ENCODE measurements around the gene SLC27A4. TPM values are rescaled to one million over a fixed set of nuclear protein-coding genes. Genes with fewer than 3 reads are reported as not detected.

Gene SLC27A4
- total and polyA plus RNA-seq, 10 donors, result 8.4 to 15.5 (median 11.6) TPM

DNA sequence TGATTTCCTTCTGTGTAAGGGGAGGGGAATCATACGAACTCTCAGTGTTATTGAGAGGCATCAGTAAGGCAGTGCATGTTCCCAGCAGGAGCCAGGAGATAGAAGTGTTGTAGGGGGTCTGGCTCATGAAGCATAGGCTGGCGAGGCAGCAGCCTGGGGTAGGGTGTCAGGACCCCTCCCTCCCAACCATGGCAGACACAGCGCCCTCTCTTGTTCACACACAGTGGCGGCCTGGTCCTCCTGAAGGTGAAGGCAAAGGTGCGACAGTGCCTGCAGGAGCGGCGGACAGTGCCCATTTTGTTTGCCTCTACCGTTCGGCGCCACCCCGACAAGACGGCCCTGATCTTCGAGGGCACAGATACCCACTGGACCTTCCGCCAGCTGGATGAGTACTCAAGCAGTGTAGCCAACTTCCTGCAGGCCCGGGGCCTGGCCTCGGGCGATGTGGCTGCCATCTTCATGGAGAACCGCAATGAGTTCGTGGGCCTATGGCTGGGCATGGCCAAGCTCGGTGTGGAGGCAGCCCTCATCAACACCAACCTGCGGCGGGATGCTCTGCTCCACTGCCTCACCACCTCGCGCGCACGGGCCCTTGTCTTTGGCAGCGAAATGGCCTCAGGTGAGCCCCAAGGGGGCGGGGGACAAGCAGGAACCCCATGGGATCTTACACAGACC is 4.7 kb downstream of the SLC27A4 start:
- WGBS, 5 donors, result 95 to 97% (median 97%) methylated on average over 22 to 28 of the region's 28 CpGs
- DNase-seq, result no peak
- intact Hi-C loops (cut with DNase I; ENCODE audit: low total_unique reads), result no loop called here

GRCh38 chr9:128349125-128349524 is 8.8 kb downstream of the SLC27A4 start:
- Histone ChIP-seq H3K36me3 (peaks cover 0 to 95% (median 71%) of the 10 kb centered on the region in 6 donors), H3K9me3 (no peaks in the 10 kb centered on the region), H3K4me1 (no peaks in the 10 kb centered on the region), H3K27ac (no peak overlapping the region), H3K4me3 (no peak overlapping the region), H3K27me3 (replicated peaks in 1 of 7) (no peaks in the 10 kb centered on the region)
- 83 to 92% (median 88%) methylated on average over 2 of the region's 2 CpGs for WGBS, 5 donors
- TF ChIP-seq POLR2A (IDR thresholded peaks at IDR 0.05) (no peak), POLR2AphosphoS5 (IDR thresholded peaks at IDR 0.05) (no peak)
- TF ChIP-seq, protein P1, sequence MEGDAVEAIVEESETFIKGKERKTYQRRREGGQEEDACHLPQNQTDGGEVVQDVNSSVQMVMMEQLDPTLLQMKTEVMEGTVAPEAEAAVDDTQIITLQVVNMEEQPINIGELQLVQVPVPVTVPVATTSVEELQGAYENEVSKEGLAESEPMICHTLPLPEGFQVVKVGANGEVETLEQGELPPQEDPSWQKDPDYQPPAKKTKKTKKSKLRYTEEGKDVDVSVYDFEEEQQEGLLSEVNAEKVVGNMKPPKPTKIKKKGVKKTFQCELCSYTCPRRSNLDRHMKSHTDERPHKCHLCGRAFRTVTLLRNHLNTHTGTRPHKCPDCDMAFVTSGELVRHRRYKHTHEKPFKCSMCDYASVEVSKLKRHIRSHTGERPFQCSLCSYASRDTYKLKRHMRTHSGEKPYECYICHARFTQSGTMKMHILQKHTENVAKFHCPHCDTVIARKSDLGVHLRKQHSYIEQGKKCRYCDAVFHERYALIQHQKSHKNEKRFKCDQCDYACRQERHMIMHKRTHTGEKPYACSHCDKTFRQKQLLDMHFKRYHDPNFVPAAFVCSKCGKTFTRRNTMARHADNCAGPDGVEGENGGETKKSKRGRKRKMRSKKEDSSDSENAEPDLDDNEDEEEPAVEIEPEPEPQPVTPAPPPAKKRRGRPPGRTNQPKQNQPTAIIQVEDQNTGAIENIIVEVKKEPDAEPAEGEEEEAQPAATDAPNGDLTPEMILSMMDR (IDR thresholded peaks at IDR 0.05 in 8 of 11, conservative IDR thresholded peaks at IDR 0.05 in 3 of 11), result no peak
- DNase-seq, result no peak
- intact Hi-C loops (cut with DNase I; ENCODE audit: low total_unique reads), result no loop called here

More for the DNA sequence above, 4.7 kb downstream of the SLC27A4 start:
- Histone ChIP-seq H3K36me3 (peaks cover 0 to 79% (median 59%) of the 10 kb centered on the region in 6 donors), H3K4me3 (no peak overlapping the region), H3K27ac (no peak overlapping the region), H3K4me1 (peaks cover 7 to 18% (median 13%) of the 10 kb centered on the region in 6 donors), H3K27me3 (replicated peaks in 1 of 7) (no peaks in the 10 kb centered on the region), H3K9me3 (no peaks in the 10 kb centered on the region)
- TF ChIP-seq, protein P1 (IDR thresholded peaks at IDR 0.05 in 8 of 11, conservative IDR thresholded peaks at IDR 0.05 in 3 of 11), result no peak
- TF ChIP-seq POLR2AphosphoS5 (IDR thresholded peaks at IDR 0.05), result peak in 1 of 3 donors; percentile 10

GRCh38 chr9:128349772-128350171 is 9.4 kb downstream of the SLC27A4 start:
- Histone ChIP-seq H3K4me1 (no peaks in the 10 kb centered on the region), H3K36me3 (peaks cover 0 to 95% (median 68%) of the 10 kb centered on the region in 6 donors), H3K9me3 (no peaks in the 10 kb centered on the region), H3K4me3 (no peak overlapping the region), H3K27me3 (replicated peaks in 1 of 7) (no peaks in the 10 kb centered on the region), H3K27ac (no peak overlapping the region)
- intact Hi-C loops (cut with DNase I; ENCODE audit: low total_unique reads), result no loop called here
- TF ChIP-seq POLR2AphosphoS5 (IDR thresholded peaks at IDR 0.05) (no peak), POLR2A (IDR thresholded peaks at IDR 0.05) (no peak)
- TF ChIP-seq, protein P1 (IDR thresholded peaks at IDR 0.05 in 8 of 11, conservative IDR thresholded peaks at IDR 0.05 in 3 of 11), result no peak
- DNase-seq, result no peak
- 92 to 98% (median 97%) methylated on average over 6 of the region's 6 CpGs for WGBS, 5 donors

- Histone ChIP-seq H3K9me3 (no peaks in the 10 kb centered on the region), H3K27me3 (replicated peaks in 1 of 7) (no peaks in the 10 kb centered on the region), H3K4me3 (no peak overlapping the region), H3K4me1 (no peaks in the 10 kb centered on the region), H3K36me3 (peaks cover 0 to 88% (median 35%) of the 10 kb centered on the region in 6 donors), H3K27ac (no peak overlapping the region)
- WGBS, 5 donors, result 94 to 98% (median 95%) methylated on average over 14 to 19 of the region's 19 CpGs
- peak in 1 of 3 donors; percentile 23 for TF ChIP-seq POLR2AphosphoS5 (IDR thresholded peaks at IDR 0.05)
- TF ChIP-seq, protein P1 (IDR thresholded peaks at IDR 0.05 in 8 of 11, conservative IDR thresholded peaks at IDR 0.05 in 3 of 11), result no peak
- TF ChIP-seq POLR2A (IDR thresholded peaks at IDR 0.05), result no peak
- intact Hi-C loops (cut with DNase I; ENCODE audit: low total_unique reads), result no loop called here
- no peak for DNase-seq
These were observed 15.1 kb downstream of the SLC27A4 start for GRCh38 chr9:128355451-128355850.

Data from spleen (tissue), 11 donors.